OCI-LY3 (cell line): ENCODE results near the gene TPI1.
"Not testable (repeated sequence)": the region's sequence is repeated elsewhere in the genome, so short reads cannot be mapped to it uniquely, and the experiment has no call there.

Source experiments
- H2AFZ ChIP-seq: fragments of 200-600, 300-600 bp; shearing (Covaris generic); 2 replicates; pipeline ENCODE4 v1.6.0; 2014; ENCODE audit warnings: antibody characterized with exemption, low read depth, low read length
- H3K27ac ChIP-seq: fragments of 200-600, 300-600 bp; sonication (generic); 2 replicates; pipeline ENCODE4 v1.5.1; 2014; ENCODE audit warnings: mild to moderate bottlenecking, low read length, moderate library complexity, mixed read lengths
- H3K27me3 ChIP-seq: fragments of 200-600, 300-600 bp; sonication (generic); 2 replicates; pipeline ENCODE4 v1.6.1; 2014; ENCODE audit warnings: low read depth, low read length, mixed read lengths
- H3K36me3 ChIP-seq: fragments of 200-600, 300-600 bp; sonication (generic); replicated peaks from 2 replicates; pipeline ENCODE3; 2014; ENCODE audit warnings: low read depth, low read length, mixed read lengths
- H3K4me1 ChIP-seq: fragments of 300-600, 200-600 bp; sonication (generic); 2 replicates; pipeline ENCODE4 v1.6.1; 2014; ENCODE audit warnings: low read length, mixed read lengths
- H3K4me2 ChIP-seq: fragments of 200-600, 300-600 bp; sonication (generic); 2 replicates; pipeline ENCODE4 v1.6.1; 2014; ENCODE audit warnings: low read length, mixed read lengths
- H3K4me3 ChIP-seq: fragments of 300-600, 200-600 bp; sonication (generic); 2 replicates; pipeline ENCODE4 v1.5.1; 2014; ENCODE audit warnings: antibody characterized with exemption, mild to moderate bottlenecking, low read length, moderate library complexity
- H3K79me2 ChIP-seq: fragments of 300-600, 200-600 bp; shearing (Covaris generic); 2 replicates; pipeline ENCODE4 v1.6.1; 2014; ENCODE audit warnings: mild to moderate bottlenecking, low read length, mixed read lengths
- H3K9ac ChIP-seq: fragments of 300-600, 200-600 bp; shearing (Covaris generic); 2 replicates; pipeline ENCODE4 v1.6.0; 2014; ENCODE audit warnings: mild to moderate bottlenecking, low read length, moderate library complexity
- H3K9me3 ChIP-seq: fragments of 200-600, 300-600 bp; shearing (Covaris generic); 2 replicates; pipeline ENCODE4 v1.6.1; 2014; ENCODE audit warnings: low read length, mixed read lengths; ENCODE audit not compliant: insufficient read depth
- H4K20me1 ChIP-seq: fragments of 200-600, 300-600 bp; sonication (generic); 2 replicates; pipeline ENCODE4 v1.6.1; 2016; ENCODE audit warnings: low read length, mixed read lengths; ENCODE audit not compliant: insufficient read depth
- CTCF ChIP-seq: fragments of 200-600, 300-600 bp; sonication (generic); IDR thresholded peaks from 2 replicates; pipeline ENCODE4 v1.5.1; 2014; ENCODE audit warnings: antibody characterized with exemption, low read length, low read depth
- EZH2phosphoT487 ChIP-seq: fragments of 200-600 bp; shearing (Covaris generic); IDR thresholded peaks from 2 replicates; pipeline ENCODE4 v1.6.1; 2018; ENCODE audit warnings: antibody characterized with exemption, mixed run types, low read depth

Gene TPI1

GRCh38 chr12:6887460-6887859 lies 20.1 kb downstream of the TPI1 start:
- no peak for TF ChIP-seq EZH2phosphoT487
- no peak for TF ChIP-seq CTCF
- Histone ChIP-seq H3K4me3 (no peak overlapping the region), H2AFZ (no peak overlapping the region), H3K79me2 (no peaks in the 10 kb centered on the region), H3K9ac (no peak overlapping the region), H3K4me1 (peaks cover 38% of the 10 kb centered on the region), H3K27ac (peak overlapping the region; percentile 21), H3K4me2 (peak overlapping the region; percentile 16; the same call in 1 of the 2 replicates), H4K20me1 (no peaks in the 10 kb centered on the region), H3K36me3 (no peaks in the 10 kb centered on the region), H3K9me3 (no peaks in the 10 kb centered on the region), H3K27me3 (no peaks in the 10 kb centered on the region)

- Histone ChIP-seq H3K4me1 (peaks cover 38% of the 10 kb centered on the region), H3K36me3 (no peaks in the 10 kb centered on the region), H3K27me3 (no peaks in the 10 kb centered on the region), H3K9me3 (no peaks in the 10 kb centered on the region), H3K4me2 (no peak overlapping the region), H3K79me2 (no peaks in the 10 kb centered on the region), H2AFZ (no peak overlapping the region), H3K27ac (no peak overlapping the region), H3K4me3 (no peak overlapping the region), H4K20me1 (no peaks in the 10 kb centered on the region), H3K9ac (no peak overlapping the region)
- TF ChIP-seq EZH2phosphoT487 (no peak), CTCF (no peak)
Measured at GRCh38 chr12:6888360-6888759, 21.0 kb downstream of the TPI1 start.

GRCh38 chr12:6888794-6889193 lies 21.5 kb downstream of the TPI1 start:
- not testable (repeated sequence) for H3K4me3 ChIP-seq, H2AFZ ChIP-seq, H3K9me3 ChIP-seq, H3K27me3 ChIP-seq, H3K36me3 ChIP-seq, H3K79me2 ChIP-seq, H4K20me1 ChIP-seq, H3K9ac ChIP-seq, H3K4me2 ChIP-seq, H3K27ac ChIP-seq
- peaks cover 38% of the 10 kb centered on the region for H3K4me1 ChIP-seq

- not testable (repeated sequence) for H3K9me3 ChIP-seq, H3K36me3 ChIP-seq, H3K79me2 ChIP-seq, H4K20me1 ChIP-seq, H3K27me3 ChIP-seq, H2AFZ ChIP-seq
- peak overlapping the region; percentile 85 for H3K9ac ChIP-seq
- H3K4me1 ChIP-seq, result peaks cover 38% of the 10 kb centered on the region
- H3K4me3 ChIP-seq, result peak overlapping the region; percentile 76
- H3K4me2 ChIP-seq, result peak overlapping the region; percentile 93
- peak overlapping the region; percentile 87 for H3K27ac ChIP-seq
Measured at GRCh38 chr12:6889775-6890573, 22.6 kb downstream of the TPI1 start.

- Histone ChIP-seq H3K4me1 (peaks cover 34% of the 10 kb centered on the region), H3K36me3 (no peaks in the 10 kb centered on the region)
Measured at GRCh38 chr12:6890789-6891645, 23.7 kb downstream of the TPI1 start.

More at GRCh38 chr12:6890789-6891645, 23.7 kb downstream of the TPI1 start:
- TF ChIP-seq CTCF, result peak; percentile 77
- TF ChIP-seq EZH2phosphoT487, result no peak
- Histone ChIP-seq H3K79me2 (no peaks in the 10 kb centered on the region), H3K27ac (peak overlapping the region; percentile 87), H3K4me3 (peak overlapping the region; percentile 82), H3K27me3 (no peaks in the 10 kb centered on the region), H2AFZ (peak overlapping the region; percentile 87), H3K9ac (peak overlapping the region; percentile 97), H3K4me2 (peak overlapping the region; percentile 93), H4K20me1 (no peaks in the 10 kb centered on the region), H3K9me3 (no peaks in the 10 kb centered on the region)
